Endothelial cell of umbilical vein (primary cell): ENCODE results near the gene TPRX2. TPM values are rescaled to one million over a fixed set of nuclear protein-coding genes. Genes with fewer than 3 reads are reported as not detected.

Experiments used
- polyA plus RNA-seq, 4 experiments: library from polyadenylated mRNA; depleted of rRNA in 3 of 4; stranded (reverse) in 3 of 4; unstranded in 1 of 4; fragments of >200 nt; gene quantifications; 2 replicates each; pipeline versions ENCODE4 v1.2.1 to v1.2.3, GENCODE V29; 2011 to 2012; ENCODE audit warnings: missing spikeins in 1 of 4
- total RNA-seq: library from RNA; stranded (reverse); gene quantifications from 2 replicates; pipeline ENCODE4 v1.2.3, GENCODE V29; 2021

The TPRX2 gene
- total and polyA plus RNA-seq, 2 donors (not counting 3 experiments of a cell fraction or from before 2014, with no cell fraction given), result not detected

Other genes with a start within 250 kb of the TPRX2 start
- 220 TPM in 2 replicates for gene EHD2, start 145.8 kb upstream of the TPRX2 start, total RNA-seq
- 105 and 110 TPM in 2 replicates for gene EHD2, start 145.8 kb upstream of the TPRX2 start, polyA plus RNA-seq
- gene NOP53, start 113.7 kb upstream of the TPRX2 start, total RNA-seq, result 150 and 189 TPM in 2 replicates
- 119 and 127 TPM in 2 replicates for gene NOP53, start 113.7 kb upstream of the TPRX2 start, polyA plus RNA-seq
- gene SELENOW, start 80.5 kb upstream of the TPRX2 start, total RNA-seq, result 220 and 316 TPM in 2 replicates
- 613 and 629 TPM in 2 replicates for gene SELENOW, start 80.5 kb upstream of the TPRX2 start, polyA plus RNA-seq
- gene TPRX1, start 54.7 kb upstream of the TPRX2 start, total RNA-seq, result not detected in 2 replicates
- gene TPRX1, start 54.7 kb upstream of the TPRX2 start, polyA plus RNA-seq, result not detected in 2 replicates
- gene CRX, start 37.3 kb upstream of the TPRX2 start, total RNA-seq, result not detected in 2 replicates
- gene CRX, start 37.3 kb upstream of the TPRX2 start, polyA plus RNA-seq, result not detected in 2 replicates
- not detected in 2 replicates for gene SULT2A1, start 27.1 kb downstream of the TPRX2 start, total RNA-seq
- not detected in 2 replicates for gene SULT2A1, start 27.1 kb downstream of the TPRX2 start, polyA plus RNA-seq
- gene BSPH1, start 132.9 kb downstream of the TPRX2 start, total RNA-seq, result not detected in 2 replicates
- gene BSPH1, start 132.9 kb downstream of the TPRX2 start, polyA plus RNA-seq, result not detected in 2 replicates
- not detected in 2 replicates for gene ELSPBP1, start 135.4 kb downstream of the TPRX2 start, total RNA-seq
- gene ELSPBP1, start 135.4 kb downstream of the TPRX2 start, polyA plus RNA-seq, result not detected in 2 replicates
- not detected in 2 replicates for gene CABP5, start 184.8 kb downstream of the TPRX2 start, total RNA-seq
- not detected in 2 replicates for gene CABP5, start 184.8 kb downstream of the TPRX2 start, polyA plus RNA-seq